Stimulated activated CD8-positive, alpha-beta memory T cell treated with anti-CD3 and anti-CD28 coated beads, Interleukin-12 subunit alpha, Interleukin-12 subunit beta, amount 100 ng/mL, for 4 hours (primary cell): ENCODE data around the gene ANAPC1.
"Not testable (repeated sequence)": the region's sequence is repeated elsewhere in the genome, so short reads cannot be mapped to it uniquely, and the experiment has no call there.

Experiments used
- DNase-seq: peaks from one replicate; pipeline ENCODE4 v3.0.0-alpha.2; 2020; ENCODE audit warnings: low read depth

The ANAPC1 gene

GRCh38 chr2:111905475-111905869 is 21.5 kb upstream of the ANAPC1 start:
- DNase-seq, result not testable (repeated sequence)

DNA sequence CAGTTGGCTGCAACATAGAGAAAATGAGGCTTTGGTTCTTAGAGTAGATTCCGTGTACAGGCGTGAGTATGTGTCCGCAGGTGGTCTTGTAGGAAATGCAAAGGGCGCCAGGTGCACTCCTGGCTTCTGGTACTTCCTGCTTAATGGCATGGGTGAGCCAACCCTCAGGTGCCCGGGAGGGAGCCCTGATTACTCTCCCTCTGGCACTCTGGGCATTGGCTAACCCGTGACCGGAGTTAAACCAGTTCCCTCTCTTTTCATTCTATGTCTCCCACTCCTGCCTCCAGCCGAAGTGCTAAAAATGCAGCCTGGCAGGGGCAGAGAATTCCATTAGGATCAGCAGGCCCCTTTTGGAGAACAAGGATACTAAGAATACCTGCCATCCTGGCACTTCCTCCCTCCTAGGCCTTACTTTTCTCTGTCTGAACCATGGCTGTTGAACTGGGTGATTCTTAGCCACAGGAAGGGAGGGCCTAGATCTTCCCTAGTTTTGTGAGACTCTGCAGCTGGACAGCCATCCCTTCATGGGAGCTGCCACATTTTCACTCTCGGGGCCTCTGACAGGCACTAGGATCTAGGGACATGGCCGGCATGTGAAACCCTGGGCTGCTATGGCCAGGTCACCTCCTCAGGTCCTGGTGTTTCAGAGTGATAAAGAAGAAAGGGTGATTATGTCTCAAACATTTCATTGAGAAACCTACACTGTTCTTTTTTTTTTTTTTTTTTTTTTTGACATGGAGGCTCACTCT is 20.9 kb upstream of the ANAPC1 start:
- no peak for DNase-seq

DNA sequence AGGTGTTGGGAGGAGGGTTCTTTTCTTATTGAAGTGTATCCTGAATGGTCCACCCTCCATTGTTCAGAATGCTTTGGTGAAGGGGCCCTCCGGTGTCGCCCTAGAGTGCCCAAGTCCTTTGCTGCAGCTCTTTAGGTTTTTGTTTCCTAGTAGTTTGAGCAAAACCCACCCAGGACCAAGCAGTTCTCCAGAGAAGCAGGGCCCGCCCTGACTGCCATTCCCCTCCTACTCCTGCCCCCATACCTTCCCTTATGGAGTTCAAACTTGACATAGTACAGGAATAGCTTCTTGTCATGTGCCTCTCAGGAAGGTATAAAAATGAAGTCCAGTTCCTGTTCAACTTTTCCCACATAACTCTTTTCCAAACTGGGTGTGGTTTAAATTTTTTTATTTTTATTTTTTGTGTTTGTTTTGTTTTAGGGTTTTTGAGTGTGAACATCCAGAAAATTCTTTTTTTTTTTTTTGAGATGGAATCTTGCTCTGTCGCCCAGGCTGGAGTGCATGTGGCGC is 20.0 kb upstream of the ANAPC1 start:
- no peak for DNase-seq

DNA sequence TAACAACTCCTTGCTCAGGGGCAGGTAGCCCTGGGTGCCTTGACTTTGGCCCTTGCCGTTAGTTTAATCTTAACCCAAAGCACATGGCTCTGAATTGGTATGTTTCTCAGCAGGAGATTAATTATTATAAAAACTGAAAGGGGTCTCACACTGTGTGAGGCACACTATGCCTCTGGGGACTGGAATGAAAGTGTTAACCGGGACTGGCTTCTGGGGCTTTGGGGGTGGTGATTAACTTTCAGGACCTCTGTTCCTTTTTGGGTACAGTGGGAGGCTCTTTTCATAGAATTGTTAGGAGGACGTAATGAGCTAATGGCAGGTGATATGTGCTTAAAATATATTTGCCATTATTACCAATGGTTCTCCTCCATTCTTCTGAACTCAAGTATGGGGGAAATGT is 19.5 kb upstream of the ANAPC1 start:
- no peak for DNase-seq

- DNase-seq, result no peak
These were observed 16.9 kb upstream of the ANAPC1 start for GRCh38 chr2:111900859-111901258.

DNA sequence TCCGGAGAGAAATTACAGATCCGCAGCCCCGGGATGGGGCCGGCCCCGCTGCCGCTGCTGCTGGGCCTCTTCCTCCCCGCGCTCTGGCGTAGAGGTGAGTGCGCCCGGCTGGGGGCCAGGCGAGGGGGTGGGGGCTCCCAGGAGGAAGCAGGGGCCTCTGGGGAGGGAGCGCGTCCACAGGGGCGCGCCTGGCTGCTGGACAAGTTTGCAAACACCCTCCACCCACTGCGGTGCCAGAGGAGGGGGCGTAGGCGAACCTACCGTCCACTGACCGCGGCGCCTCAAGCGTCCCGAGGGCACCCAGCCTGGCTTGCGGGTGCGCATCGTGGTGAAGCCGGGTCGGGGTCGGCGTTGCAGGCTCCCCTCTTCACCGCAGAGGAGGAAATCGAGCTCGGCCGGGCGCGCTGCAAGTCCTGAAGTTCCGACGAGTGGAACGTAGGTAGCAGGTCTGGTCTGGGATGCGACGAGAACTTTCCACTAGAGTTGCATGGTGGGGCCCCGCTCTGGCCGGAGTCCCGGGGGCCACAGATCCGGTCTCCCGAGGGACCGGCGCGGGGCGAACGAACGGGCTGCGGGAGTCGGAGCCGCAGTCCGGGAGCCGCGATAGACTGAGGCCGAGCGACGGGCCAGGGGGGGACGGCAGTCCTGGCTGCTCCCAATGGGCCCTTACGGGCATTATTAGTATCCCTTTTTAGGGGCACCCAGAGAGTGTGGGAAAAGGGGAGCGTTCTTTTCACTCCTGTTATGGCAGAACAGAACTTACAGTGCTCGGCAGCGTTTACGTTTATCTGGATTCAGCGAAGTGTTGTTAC is 14.9 kb upstream of the ANAPC1 start:
- no peak for DNase-seq

DNA sequence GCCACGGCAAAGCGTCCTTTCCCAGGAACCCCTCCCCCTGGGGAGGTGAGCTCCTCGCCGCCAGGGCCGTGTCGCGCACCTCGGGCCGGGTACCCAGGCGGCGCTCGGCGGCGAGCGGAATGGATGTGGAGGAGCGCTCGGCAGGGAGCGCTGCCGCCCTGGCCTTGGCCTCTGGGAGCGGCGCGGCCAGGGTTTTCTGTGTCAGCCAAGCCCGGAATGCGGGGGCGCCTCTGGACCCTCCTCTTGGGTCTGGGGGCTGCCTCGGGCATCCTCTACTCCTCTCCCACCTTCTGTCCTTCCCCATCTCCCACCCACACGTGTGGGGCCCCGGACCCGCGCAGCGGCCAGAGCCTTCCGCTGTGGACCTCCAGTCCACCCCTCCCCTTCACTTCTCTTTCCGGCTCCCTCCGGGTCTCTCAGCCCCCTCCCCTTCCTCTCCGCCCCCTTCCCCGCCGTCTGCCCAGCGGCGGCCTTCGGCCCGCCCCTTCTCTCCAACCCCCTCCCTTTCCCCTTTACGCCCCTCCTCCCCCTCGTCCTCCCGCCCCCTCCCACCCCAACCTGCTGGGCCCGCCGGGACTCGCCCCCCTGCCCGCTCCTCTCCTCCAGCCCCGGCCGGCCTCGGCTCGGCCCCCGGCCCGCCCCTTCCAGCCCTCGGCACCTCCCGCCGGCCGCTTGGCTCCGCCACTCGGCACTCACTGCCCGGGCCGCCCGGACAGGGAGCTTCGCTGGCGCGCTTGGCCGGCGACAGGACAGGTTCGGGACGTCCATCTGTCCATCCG is 14.1 kb upstream of the ANAPC1 start, which contains the start of gene MERTK:
Gene MERTK, plus strand, starts transcription at position 684 of the 779 bp plus-strand sequence. CDS start 129 bp downstream, outside the sequence.
- peak; percentile 28 for DNase-seq

- no peak for DNase-seq
These were observed 13.6 kb upstream of the ANAPC1 start for GRCh38 chr2:111897630-111897923.

GRCh38 chr2:111896576-111896975 is 12.6 kb upstream of the ANAPC1 start:
- DNase-seq, result no peak

- no peak for DNase-seq
These were observed 12.0 kb upstream of the ANAPC1 start for GRCh38 chr2:111896024-111896423.

DNA sequence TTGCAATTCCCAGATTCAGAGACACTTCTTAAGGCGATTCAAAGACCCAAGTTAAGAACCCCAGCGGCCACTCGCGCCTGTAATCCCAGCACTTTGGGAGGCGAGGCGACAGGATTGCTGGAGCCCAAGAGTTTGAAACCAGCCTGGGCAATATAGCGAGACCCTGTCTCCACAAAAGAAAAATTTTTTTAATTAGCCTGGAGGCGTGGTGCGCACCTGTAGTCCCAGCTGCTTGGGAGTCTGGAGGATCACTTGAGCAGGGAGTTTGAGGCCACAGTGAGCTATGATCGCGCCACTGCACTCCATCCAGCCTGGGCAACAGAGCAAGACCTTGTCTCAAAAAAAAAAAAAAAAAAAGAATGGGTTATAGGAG is 585 bp upstream of the ANAPC1 start:
- no peak for DNase-seq

GRCh38 chr2:111872806-111873205 is 11.2 kb downstream of the ANAPC1 start:
- DNase-seq, result not testable (repeated sequence)

DNA sequence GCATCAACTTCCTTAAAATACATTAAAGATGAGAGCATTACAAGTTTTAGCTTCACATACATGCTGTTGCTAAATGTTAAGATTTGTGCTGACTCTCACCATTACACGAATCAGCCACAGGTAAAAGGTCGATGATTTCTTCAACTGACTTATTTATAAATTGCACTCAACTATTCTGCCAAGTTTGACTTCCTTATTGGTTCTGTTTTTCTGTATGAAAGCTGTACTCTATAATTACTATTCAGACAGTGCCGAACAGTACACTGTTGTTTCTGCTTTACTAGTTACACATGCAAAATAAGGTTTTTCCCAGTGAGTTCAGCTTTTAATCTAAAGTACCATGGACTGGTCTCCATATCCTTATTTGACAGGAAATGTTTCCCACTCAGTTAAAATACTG is 18.9 kb downstream of the ANAPC1 start:
- not testable (repeated sequence) for DNase-seq

DNA sequence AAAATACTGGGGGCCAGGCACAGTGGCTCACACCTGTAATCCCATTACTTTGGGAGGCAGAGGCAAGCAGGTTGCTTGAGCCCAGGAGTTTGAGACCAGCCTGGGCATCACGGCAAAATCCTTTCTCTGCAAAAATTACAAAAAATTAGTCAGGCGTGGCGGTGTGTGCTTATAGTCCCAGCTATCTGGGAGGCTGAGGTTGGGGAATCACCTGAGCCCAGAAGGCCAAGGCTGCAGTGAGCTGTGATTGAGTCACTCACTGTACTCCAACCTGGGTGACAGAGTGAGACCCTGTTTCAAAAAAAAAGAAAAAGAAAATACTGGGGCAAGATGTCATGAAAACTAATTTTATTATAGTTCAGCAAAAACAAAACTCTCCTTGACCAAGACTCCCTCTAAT is 24.0 kb downstream of the ANAPC1 start:
- not testable (repeated sequence) for DNase-seq

- not testable (repeated sequence) for DNase-seq
These were observed 31.4 kb downstream of the ANAPC1 start for GRCh38 chr2:111852544-111852943.

GRCh38 chr2:111850646-111851045 is 33.3 kb downstream of the ANAPC1 start:
- DNase-seq, result not testable (repeated sequence)

DNA sequence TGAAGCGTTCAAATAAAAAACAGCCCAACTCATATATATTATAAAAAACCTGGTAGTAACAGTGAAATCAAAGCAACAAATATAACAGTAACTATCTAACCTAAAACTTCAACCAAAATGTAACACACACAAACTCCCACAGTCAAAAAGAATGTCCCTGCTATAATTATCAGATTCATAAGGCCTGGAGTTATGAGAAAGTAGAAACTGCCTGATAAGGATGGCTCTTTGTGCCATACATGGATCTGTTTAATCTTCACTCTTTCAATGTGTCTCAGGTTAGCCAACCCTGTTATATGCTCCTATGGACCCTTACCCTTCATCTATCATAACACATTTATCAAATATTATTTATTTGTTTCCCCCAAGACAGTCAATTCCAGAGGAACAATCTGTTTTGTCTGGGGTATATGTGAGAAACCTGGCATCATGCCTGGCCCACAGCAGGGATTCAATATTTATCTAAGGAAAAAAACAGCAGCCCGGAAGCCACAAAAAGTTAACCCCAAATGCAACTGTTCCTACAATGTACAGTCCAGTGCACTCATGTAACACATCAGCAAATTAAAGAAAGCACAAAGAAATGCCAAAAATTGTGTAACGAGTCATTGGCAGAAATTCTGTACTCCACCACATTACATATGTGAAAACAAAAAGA is 44.2 kb downstream of the ANAPC1 start:
- DNase-seq, result not testable (repeated sequence)

- DNase-seq, result not testable (repeated sequence)
These were observed 45.0 kb downstream of the ANAPC1 start for GRCh38 chr2:111838992-111839391.

GRCh38 chr2:111834221-111834620 is 49.8 kb downstream of the ANAPC1 start:
- DNase-seq, result not testable (repeated sequence)

DNA sequence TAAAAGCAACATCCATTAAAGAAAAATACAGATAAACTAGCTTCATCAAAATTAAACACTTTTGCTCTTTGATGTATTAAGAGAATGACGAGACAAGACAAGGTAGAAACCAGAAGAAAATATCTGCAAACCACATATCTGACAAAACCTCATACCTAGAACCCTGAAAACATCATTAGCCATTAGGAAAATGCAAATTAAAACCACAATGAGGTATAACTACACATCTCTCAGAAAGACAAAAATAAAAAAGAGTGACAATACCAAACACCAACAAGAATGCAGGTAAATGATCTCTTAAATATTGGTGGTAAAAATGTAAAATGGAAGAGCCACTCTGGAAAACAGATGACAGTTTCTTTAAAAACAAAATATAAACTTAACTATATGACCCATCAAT is 53.5 kb downstream of the ANAPC1 start:
- not testable (repeated sequence) for DNase-seq

DNA sequence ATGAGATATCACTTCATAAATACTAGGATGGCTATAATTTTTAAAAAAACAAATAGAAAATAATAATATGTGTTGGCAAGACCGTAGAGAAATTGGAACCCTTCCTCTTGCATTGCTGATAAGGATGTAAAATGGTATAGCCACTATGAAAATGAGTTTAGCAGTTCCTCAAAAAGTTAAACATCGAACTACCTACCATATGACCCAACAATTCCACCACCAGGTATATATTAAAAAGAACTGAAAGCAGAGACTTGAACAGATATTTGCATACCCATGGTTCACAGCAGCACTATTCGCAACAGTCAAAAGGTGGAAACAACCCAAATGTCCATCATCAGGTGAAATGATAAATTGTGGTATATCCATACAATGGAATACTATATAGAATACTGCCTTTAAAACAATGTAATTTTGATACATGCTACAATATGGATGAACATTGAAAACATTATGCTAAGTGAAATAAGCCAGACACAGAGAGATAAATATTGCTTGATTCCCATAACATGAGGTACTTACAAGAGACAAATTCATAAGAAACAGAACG is 55.7 kb downstream of the ANAPC1 start:
- not testable (repeated sequence) for DNase-seq
